Neutrophil (primary cell): ENCODE measurements around the gene MAPK8IP2.

Source experiments
- H3K27ac ChIP-seq: fragments of 200-600 bp; sonication (generic); 2 replicates; pipeline ENCODE4 v1.5.1; 2016; ENCODE audit warnings: mild to moderate bottlenecking, moderate library complexity
- H3K27me3 ChIP-seq: fragments of 200-600 bp; sonication (generic); 2 replicates; pipeline ENCODE4 v1.6.0; 2016; ENCODE audit warnings: mild to moderate bottlenecking
- H3K36me3 ChIP-seq: fragments of 200-600 bp; sonication (generic); 2 replicates; pipeline ENCODE4 v1.5.1; 2017
- H3K4me1 ChIP-seq, 2 experiments: fragments of 200-600 bp in 1 of 2; sonication (generic) in 1 of 2; 1 replicate in 1 of 2; 2 replicates in 1 of 2; pipeline versions ENCODE4 v1.5.1 to v1.6.1; 2013 to 2016; ENCODE audit warnings: low read depth in 1 of 2, low read length in 1 of 2, mild to moderate bottlenecking in 1 of 2, moderate library complexity in 1 of 2; ENCODE audit not compliant: control insufficient read depth in 1 of 2, insufficient read depth in 1 of 2
- H3K4me3 ChIP-seq, 2 experiments: fragments of 200-600 bp in 1 of 2; sonication (generic) in 1 of 2; 1 replicate in 1 of 2; 2 replicates in 1 of 2; pipeline ENCODE4 v1.5.1; 2013 to 2016; ENCODE audit warnings: low read depth in 1 of 2, low read length in 1 of 2, mild to moderate bottlenecking in 1 of 2, moderate library complexity in 1 of 2
- H3K9me3 ChIP-seq: fragments of 200-600 bp; sonication (generic); 2 replicates; pipeline ENCODE4 v1.5.1; 2016
- TF ChIP-seq, protein P1 (sequence below): fragments of 200-600 bp; sonication (generic); IDR thresholded peaks from 2 replicates; pipeline ENCODE4 v1.5.1; 2016; ENCODE audit warnings: antibody characterized with exemption

Gene MAPK8IP2

DNA sequence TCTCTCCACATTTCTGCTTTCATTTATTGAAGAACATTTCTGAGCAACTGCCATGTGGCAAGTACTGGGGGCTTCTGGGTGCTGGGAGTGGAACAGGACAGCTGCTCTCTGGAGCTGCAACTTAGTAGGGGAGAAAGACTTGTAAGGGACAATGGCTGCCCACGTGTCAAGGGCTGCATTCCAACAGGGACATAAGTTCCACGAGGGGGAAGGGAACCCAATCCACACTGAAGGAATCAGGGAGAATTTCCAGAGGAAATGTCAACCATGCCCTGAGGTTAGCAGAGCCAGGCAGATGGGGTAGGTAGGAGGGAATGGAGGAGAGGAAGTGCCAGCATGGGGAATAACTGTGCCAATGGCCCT is 1.7 kb downstream of the MAPK8IP2 start:
- H3K4me3 ChIP-seq: no peak overlapping the region
- H3K27ac ChIP-seq: no peak overlapping the region
- H3K4me1 ChIP-seq: peaks cover 0 to 8% of the 10 kb centered on the region in 2 experiments
- no peaks in the 10 kb centered on the region for H3K9me3 ChIP-seq
- TF ChIP-seq, protein P1, sequence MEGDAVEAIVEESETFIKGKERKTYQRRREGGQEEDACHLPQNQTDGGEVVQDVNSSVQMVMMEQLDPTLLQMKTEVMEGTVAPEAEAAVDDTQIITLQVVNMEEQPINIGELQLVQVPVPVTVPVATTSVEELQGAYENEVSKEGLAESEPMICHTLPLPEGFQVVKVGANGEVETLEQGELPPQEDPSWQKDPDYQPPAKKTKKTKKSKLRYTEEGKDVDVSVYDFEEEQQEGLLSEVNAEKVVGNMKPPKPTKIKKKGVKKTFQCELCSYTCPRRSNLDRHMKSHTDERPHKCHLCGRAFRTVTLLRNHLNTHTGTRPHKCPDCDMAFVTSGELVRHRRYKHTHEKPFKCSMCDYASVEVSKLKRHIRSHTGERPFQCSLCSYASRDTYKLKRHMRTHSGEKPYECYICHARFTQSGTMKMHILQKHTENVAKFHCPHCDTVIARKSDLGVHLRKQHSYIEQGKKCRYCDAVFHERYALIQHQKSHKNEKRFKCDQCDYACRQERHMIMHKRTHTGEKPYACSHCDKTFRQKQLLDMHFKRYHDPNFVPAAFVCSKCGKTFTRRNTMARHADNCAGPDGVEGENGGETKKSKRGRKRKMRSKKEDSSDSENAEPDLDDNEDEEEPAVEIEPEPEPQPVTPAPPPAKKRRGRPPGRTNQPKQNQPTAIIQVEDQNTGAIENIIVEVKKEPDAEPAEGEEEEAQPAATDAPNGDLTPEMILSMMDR: no peak
- H3K27me3 ChIP-seq: peaks cover 99% of the 10 kb centered on the region
- no peaks in the 10 kb centered on the region for H3K36me3 ChIP-seq

DNA sequence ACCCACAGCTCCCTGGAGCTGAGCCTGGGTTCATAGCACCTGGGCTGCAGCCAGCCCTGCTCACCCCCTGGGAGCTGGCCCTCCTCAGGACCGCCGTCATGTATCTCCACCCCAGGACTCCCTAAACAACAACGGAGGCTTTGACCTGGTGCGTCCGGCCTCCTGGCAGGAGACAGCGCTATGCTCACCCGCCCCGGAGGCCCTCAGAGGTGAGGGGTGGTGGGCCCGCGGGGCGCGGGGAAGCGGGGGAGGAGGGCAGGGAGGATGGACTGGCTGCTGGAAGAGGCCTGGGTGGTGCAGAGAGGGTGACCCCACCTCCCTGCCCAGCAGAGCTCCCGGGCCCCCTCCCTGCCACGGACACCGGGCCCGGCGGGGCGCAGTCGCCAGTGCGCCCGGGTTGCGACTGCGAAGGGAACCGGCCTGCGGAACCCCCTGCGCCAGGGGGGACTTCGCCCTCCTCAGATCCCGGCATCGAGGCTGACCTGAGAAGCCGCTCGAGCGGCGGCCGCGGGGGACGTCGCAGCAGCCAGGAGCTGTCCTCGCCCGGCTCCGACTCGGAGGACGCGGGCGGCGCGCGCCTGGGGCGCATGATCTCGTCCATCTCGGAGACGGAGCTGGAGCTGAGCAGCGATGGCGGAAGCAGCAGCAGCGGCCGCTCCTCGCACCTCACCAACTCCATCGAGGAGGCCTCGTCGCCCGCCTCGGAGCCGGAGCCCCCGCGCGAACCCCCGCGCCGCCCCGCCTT is 3.1 kb downstream of the MAPK8IP2 start:
- H3K27me3 ChIP-seq: peaks cover 100% of the 10 kb centered on the region
- H3K4me1 ChIP-seq: peaks cover 0 to 8% of the 10 kb centered on the region in 2 experiments
- no peaks in the 10 kb centered on the region for H3K9me3 ChIP-seq

DNA sequence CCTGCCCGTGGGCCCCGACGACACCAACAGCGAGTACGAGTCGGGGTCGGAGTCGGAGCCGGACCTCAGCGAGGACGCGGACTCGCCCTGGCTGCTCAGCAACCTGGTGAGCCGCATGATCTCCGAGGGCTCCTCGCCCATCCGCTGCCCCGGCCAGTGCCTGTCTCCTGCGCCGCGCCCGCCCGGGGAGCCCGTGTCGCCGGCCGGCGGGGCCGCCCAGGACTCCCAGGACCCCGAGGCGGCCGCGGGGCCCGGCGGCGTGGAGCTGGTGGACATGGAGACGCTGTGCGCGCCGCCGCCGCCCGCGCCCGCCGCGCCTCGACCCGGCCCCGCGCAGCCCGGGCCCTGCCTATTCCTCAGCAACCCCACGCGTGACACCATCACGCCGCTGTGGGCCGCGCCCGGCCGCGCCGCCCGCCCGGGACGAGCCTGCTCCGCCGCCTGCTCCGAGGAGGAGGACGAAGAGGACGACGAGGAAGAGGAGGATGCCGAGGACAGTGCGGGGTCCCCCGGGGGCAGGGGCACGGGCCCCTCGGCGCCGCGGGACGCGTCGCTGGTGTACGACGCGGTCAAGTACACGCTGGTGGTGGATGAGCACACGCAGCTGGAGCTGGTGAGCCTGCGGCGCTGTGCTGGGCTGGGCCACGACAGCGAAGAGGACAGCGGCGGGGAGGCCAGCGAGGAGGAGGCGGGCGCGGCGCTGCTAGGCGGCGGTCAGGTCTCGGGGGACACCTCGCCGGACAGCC is 3.8 kb downstream of the MAPK8IP2 start:
- Histone ChIP-seq H3K4me3 (no peak overlapping the region), H3K27ac (no peak overlapping the region), H3K4me1 (peaks cover 0 to 8% of the 10 kb centered on the region in 2 experiments), H3K9me3 (no peaks in the 10 kb centered on the region), H3K36me3 (no peaks in the 10 kb centered on the region), H3K27me3 (peaks cover 100% of the 10 kb centered on the region)
- TF ChIP-seq, protein P1: no peak

More for the DNA sequence above, 3.1 kb downstream of the MAPK8IP2 start:
- H3K4me3 ChIP-seq: no peak overlapping the region
- H3K36me3 ChIP-seq: no peaks in the 10 kb centered on the region
- no peak overlapping the region for H3K27ac ChIP-seq
- TF ChIP-seq, protein P1: no peak

DNA sequence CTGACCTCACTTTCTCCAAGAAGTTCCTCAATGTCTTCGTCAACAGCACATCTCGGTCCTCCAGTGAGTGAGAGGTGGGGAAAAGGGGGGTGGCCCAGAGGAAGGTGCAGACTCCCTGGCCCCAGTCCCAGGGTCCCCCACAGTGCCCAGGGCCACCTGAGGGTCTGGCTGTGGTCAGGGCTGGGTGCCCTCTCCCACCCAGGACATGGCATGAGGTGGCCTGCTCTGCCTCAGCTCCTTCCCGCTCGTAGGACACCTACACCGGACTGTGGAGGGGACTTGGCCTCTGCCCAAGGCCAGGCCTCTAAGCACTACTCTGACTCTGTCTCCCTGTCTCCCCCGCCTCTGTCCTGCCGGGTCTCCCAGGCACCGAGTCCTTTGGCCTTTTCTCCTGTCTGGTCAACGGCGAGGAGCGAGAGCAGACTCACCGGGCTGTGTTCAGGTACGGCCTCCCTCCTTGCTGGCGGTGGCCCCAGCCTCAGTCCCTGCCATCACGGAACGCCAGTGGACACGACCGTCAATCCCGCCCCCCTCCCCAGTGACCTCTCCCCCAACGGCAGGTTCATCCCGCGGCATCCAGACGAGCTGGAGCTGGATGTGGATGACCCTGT is 4.5 kb downstream of the MAPK8IP2 start:
- H3K4me3 ChIP-seq: no peak overlapping the region

GRCh38 chr22:50605613-50606074 is 5.1 kb downstream of the MAPK8IP2 start:
- Histone ChIP-seq H3K36me3 (no peaks in the 10 kb centered on the region), H3K4me3 (no peak overlapping the region), H3K9me3 (no peaks in the 10 kb centered on the region), H3K4me1 (peaks cover 0 to 3% of the 10 kb centered on the region in 2 experiments), H3K27ac (no peak overlapping the region), H3K27me3 (peaks cover 100% of the 10 kb centered on the region)
- TF ChIP-seq, protein P1: no peak

More for the DNA sequence above, 4.5 kb downstream of the MAPK8IP2 start:
- Histone ChIP-seq H3K27ac (no peak overlapping the region), H3K36me3 (no peaks in the 10 kb centered on the region), H3K4me1 (peaks cover 0 to 7% of the 10 kb centered on the region in 2 experiments), H3K27me3 (peaks cover 100% of the 10 kb centered on the region), H3K9me3 (no peaks in the 10 kb centered on the region)
- TF ChIP-seq, protein P1: no peak
